ENCODE results near the gene MTHFD1.

GRCh38 chr14:64412237-64412636 lies 24.1 kb downstream of the MTHFD1 start:
- TF ChIP-seq CTCF (IDR thresholded peaks at IDR 0.05) (no peak), EP300 (IDR thresholded peaks at IDR 0.05) (no peak), POLR2A (IDR thresholded peaks at IDR 0.05) (no peak)

All from suprapubic skin (tissue), 3 donors.